ENCODE results near the gene NDFIP1. TPM values are rescaled to one million over a fixed set of nuclear protein-coding genes. Genes with fewer than 3 reads are reported as not detected.

NDFIP1 gene
- total RNA-seq, 2 experiments from 2014 or later: 74.6 to 76.4 TPM

DNA sequence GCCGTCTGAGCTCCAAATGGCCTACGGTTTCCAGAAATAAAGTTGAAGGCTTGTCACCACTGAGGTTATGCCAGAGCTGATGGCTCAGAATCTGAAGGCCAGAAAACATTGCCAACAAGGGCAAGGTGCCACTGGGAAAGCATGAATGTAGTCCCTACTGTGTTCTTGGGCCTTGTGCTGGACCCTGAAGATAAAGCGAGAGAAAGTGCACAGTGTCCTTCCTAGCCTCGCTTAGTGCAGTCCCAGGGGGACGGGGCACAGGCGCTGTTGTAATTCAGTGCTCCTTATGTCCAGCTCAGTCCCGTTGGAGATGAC, 84.5 kb downstream of the NDFIP1 start:
- ChIA-PET CTCF (no interaction called here), POLR2A (no interaction called here)
- intact Hi-C loops (cut with micrococcal nuclease): no loop called here
- H3K27ac Mint-ChIP-seq: no peak overlapping the region
- no peaks in the 10 kb centered on the region for H3K27me3 Mint-ChIP-seq
- DNase-seq: no peak
- H3K4me3 Mint-ChIP-seq: no peak overlapping the region
- no peaks in the 10 kb centered on the region for H3K4me1 Mint-ChIP-seq (ENCODE audit: low read depth)
- H3K36me3 Mint-ChIP-seq: no peaks in the 10 kb centered on the region
- H3K9me3 Mint-ChIP-seq: no peaks in the 10 kb centered on the region

DNA sequence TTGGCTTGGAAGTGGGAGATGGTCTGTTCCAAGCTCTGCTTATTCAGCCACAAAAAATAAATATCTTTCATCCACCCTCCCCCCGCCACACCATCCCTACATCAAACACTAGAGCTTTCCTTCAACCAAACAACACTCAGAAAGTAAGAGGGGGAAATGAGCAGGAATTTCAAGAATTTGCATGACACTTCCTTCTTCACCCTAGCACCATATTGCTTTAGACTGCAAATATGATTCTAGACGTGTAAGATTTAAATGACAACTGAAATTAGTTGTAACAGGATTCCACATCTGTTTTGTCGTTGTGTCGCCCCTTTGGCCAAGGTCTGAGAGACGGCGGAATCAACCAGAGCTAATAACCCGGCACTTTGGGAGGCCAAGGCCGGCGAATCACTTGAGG, 88.5 kb downstream of the NDFIP1 start:
- ChIA-PET POLR2A (no interaction called here), CTCF (no interaction called here)
- intact Hi-C loops (cut with micrococcal nuclease): no loop called here
- Mint-ChIP-seq H3K36me3 (no peaks in the 10 kb centered on the region), H3K4me3 (no peak overlapping the region), H3K9me3 (no peaks in the 10 kb centered on the region), H3K27me3 (no peaks in the 10 kb centered on the region), H3K27ac (no peak overlapping the region), H3K4me1 (ENCODE audit: low read depth) (no peaks in the 10 kb centered on the region)
- no peak for DNase-seq

DNA sequence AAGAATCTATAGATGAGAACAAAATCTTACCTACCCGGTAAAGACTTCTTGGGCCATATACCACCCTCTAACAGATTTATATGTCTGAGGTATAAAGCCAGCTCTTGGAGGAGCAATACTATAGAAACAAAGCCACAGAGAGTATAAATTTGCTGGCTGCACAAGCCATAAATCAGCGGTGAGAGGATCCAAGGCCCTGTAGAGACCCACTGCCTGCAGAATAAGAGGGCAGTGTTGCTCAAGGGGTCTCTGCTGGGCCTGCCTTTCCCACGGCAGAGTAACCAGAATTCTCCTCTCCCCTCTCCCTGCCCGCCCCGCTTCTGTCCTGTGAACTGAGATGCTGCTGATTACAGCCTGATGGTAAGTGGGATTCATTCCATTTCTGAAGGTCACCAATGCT, 89.2 kb downstream of the NDFIP1 start:
- H3K27ac Mint-ChIP-seq: no peak overlapping the region
- DNase-seq: no peak
- ChIA-PET POLR2A (no interaction called here), CTCF (no interaction called here)
- no peaks in the 10 kb centered on the region for H3K4me1 Mint-ChIP-seq (ENCODE audit: low read depth)
- no peaks in the 10 kb centered on the region for H3K27me3 Mint-ChIP-seq
- intact Hi-C loops (cut with micrococcal nuclease): no loop called here
- no peaks in the 10 kb centered on the region for H3K36me3 Mint-ChIP-seq
- H3K4me3 Mint-ChIP-seq: no peak overlapping the region
- no peaks in the 10 kb centered on the region for H3K9me3 Mint-ChIP-seq

DNA sequence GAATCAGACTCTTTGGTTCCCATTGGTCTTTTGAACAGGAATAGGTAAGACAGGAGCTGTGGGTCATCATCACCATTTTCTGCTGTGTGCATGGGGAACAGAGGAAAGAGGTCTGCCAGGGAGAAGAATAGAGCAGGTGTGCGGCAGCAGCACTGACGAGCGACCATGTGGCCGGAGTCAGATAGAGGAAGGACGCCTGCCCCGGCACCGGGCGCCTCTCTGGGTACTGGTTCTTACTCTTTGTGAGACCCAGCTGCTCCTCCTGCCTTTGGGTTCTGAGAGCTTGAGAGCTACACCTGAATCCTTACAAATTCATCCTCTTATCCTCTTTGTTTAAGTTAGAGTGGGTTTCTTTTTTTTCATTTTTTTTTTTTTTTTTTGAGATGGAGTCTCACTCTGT, 90.8 kb downstream of the NDFIP1 start:
- H3K9me3 Mint-ChIP-seq: no peaks in the 10 kb centered on the region
- no peak overlapping the region for H3K4me3 Mint-ChIP-seq
- CTCF ChIA-PET: no interaction called here
- DNase-seq: no peak
- H3K4me1 Mint-ChIP-seq (ENCODE audit: low read depth): no peaks in the 10 kb centered on the region
- no peaks in the 10 kb centered on the region for H3K27me3 Mint-ChIP-seq
- intact Hi-C loops (cut with micrococcal nuclease): no loop called here
- POLR2A ChIA-PET: no interaction called here
- H3K27ac Mint-ChIP-seq: no peak overlapping the region
- H3K36me3 Mint-ChIP-seq: no peaks in the 10 kb centered on the region

GRCh38 chr5:142200387-142200786, 91.8 kb downstream of the NDFIP1 start:
- H3K27ac Mint-ChIP-seq: no peak overlapping the region
- H3K4me1 Mint-ChIP-seq (ENCODE audit: low read depth): no peaks in the 10 kb centered on the region
- DNase-seq: no peak
- ChIA-PET POLR2A (no interaction called here), CTCF (no interaction called here)
- no peaks in the 10 kb centered on the region for H3K27me3 Mint-ChIP-seq
- no peaks in the 10 kb centered on the region for H3K9me3 Mint-ChIP-seq
- intact Hi-C loops (cut with micrococcal nuclease): no loop called here
- H3K4me3 Mint-ChIP-seq: no peak overlapping the region
- no peaks in the 10 kb centered on the region for H3K36me3 Mint-ChIP-seq

- Mint-ChIP-seq H3K9me3 (no peaks in the 10 kb centered on the region), H3K27ac (no peak overlapping the region), H3K36me3 (no peaks in the 10 kb centered on the region), H3K27me3 (no peaks in the 10 kb centered on the region), H3K4me1 (ENCODE audit: low read depth) (no peaks in the 10 kb centered on the region), H3K4me3 (no peak overlapping the region)
- DNase-seq: no peak
- ChIA-PET CTCF (no interaction called here), POLR2A (no interaction called here)
- intact Hi-C loops (cut with micrococcal nuclease): no loop called here
Observed at GRCh38 chr5:142201471-142201887, 92.9 kb downstream of the NDFIP1 start.

- CTCF ChIA-PET: no interaction called here
- H3K4me1 Mint-ChIP-seq (ENCODE audit: low read depth): no peaks in the 10 kb centered on the region
- no peaks in the 10 kb centered on the region for H3K9me3 Mint-ChIP-seq
- H3K27ac Mint-ChIP-seq: no peak overlapping the region
- POLR2A ChIA-PET: no interaction called here
- H3K27me3 Mint-ChIP-seq: no peaks in the 10 kb centered on the region
- H3K36me3 Mint-ChIP-seq: no peaks in the 10 kb centered on the region
- DNase-seq: no peak
- intact Hi-C loops (cut with micrococcal nuclease): no loop called here
- no peak overlapping the region for H3K4me3 Mint-ChIP-seq
Observed at GRCh38 chr5:142202282-142202681, 93.7 kb downstream of the NDFIP1 start.

Other genes starting within 250 kb of the NDFIP1 start
- not detected for gene PCDH1, start 230.4 kb upstream of the NDFIP1 start, total RNA-seq
- gene DELE1, start 184.9 kb upstream of the NDFIP1 start, total RNA-seq: 10 to 100 TPM; 49.3 to 51.5 TPM
- 1 to 10 TPM; 1.7 to 2.6 TPM for gene PCDH12, start 150.6 kb upstream of the NDFIP1 start, total RNA-seq
- gene RNF14, start 139.7 kb upstream of the NDFIP1 start, total RNA-seq: 10 to 100 TPM; 34.6 to 39.5 TPM
- 10 to 100 TPM; 55.8 to 56.6 TPM for gene GNPDA1, start 95.8 kb upstream of the NDFIP1 start, total RNA-seq
- gene SPRY4, start 216.2 kb downstream of the NDFIP1 start, total RNA-seq: 1 to 10 TPM; 1.1 to 1.2 TPM